Urothelium cell line (cell line): ENCODE data around the gene CAMK4.

Source experiments
- DNase-seq: peaks from one replicate; pipeline ENCODE4 v3.0.0; 2011; ENCODE audit warnings: low spot score, mixed read lengths
- FAIRE-seq: peaks from 2 replicates; lab custom pipeline; 2011; peaks lifted over from hg19 to GRCh38; lab: Jason Lieb, UNC

The CAMK4 gene

GRCh38 chr5:111412593-111412992, 188.4 kb downstream of the CAMK4 start:
- FAIRE-seq (no peak), DNase-seq (no peak)

- DNase-seq (no peak), FAIRE-seq (no peak)
Measured at GRCh38 chr5:111415053-111415452, 190.9 kb downstream of the CAMK4 start.

GRCh38 chr5:111422245-111422644, 198.1 kb downstream of the CAMK4 start:
- FAIRE-seq (no peak), DNase-seq (no peak)

GRCh38 chr5:111422747-111423720, 198.8 kb downstream of the CAMK4 start:
- no peak for DNase-seq
- no peak for FAIRE-seq

GRCh38 chr5:111425205-111425604, 201.0 kb downstream of the CAMK4 start:
- DNase-seq (no peak), FAIRE-seq (no peak)

- no peak for DNase-seq
- no peak for FAIRE-seq
Measured at GRCh38 chr5:111427762-111428161, 203.6 kb downstream of the CAMK4 start.

- FAIRE-seq = no peak
- no peak for DNase-seq
Measured at GRCh38 chr5:111432883-111433536, 208.8 kb downstream of the CAMK4 start.

GRCh38 chr5:111434800-111435199, 210.6 kb downstream of the CAMK4 start:
- FAIRE-seq = no peak
- DNase-seq = no peak

- no peak for DNase-seq
- FAIRE-seq = no peak
Measured at GRCh38 chr5:111439473-111440075, 215.4 kb downstream of the CAMK4 start.

- FAIRE-seq (no peak), DNase-seq (no peak)
Measured at GRCh38 chr5:111447099-111447498, 222.9 kb downstream of the CAMK4 start.

- FAIRE-seq (no peak), DNase-seq (no peak)
Measured at GRCh38 chr5:111447822-111448221, 223.6 kb downstream of the CAMK4 start.

GRCh38 chr5:111453295-111453694, 229.1 kb downstream of the CAMK4 start:
- DNase-seq = no peak
- no peak for FAIRE-seq

GRCh38 chr5:111453747-111454146, 229.6 kb downstream of the CAMK4 start:
- FAIRE-seq = no peak

GRCh38 chr5:111454198-111454622, 230.0 kb downstream of the CAMK4 start:
- DNase-seq (no peak), FAIRE-seq (no peak)

More at GRCh38 chr5:111453747-111454146, 229.6 kb downstream of the CAMK4 start:
- DNase-seq = no peak

- no peak for FAIRE-seq
- DNase-seq = no peak
Measured at GRCh38 chr5:111454776-111455175, 230.6 kb downstream of the CAMK4 start.

GRCh38 chr5:111461255-111461671, 237.1 kb downstream of the CAMK4 start:
- DNase-seq (no peak), FAIRE-seq (no peak)

GRCh38 chr5:111461934-111462333, 237.8 kb downstream of the CAMK4 start:
- FAIRE-seq (no peak), DNase-seq (no peak)

- DNase-seq = no peak
Measured at GRCh38 chr5:111463311-111463710, 239.1 kb downstream of the CAMK4 start.

GRCh38 chr5:111469293-111469896, 245.2 kb downstream of the CAMK4 start:
- FAIRE-seq (no peak), DNase-seq (no peak)

More at GRCh38 chr5:111463311-111463710, 239.1 kb downstream of the CAMK4 start:
- no peak for FAIRE-seq

GRCh38 chr5:111469903-111470302, 245.7 kb downstream of the CAMK4 start:
- DNase-seq (no peak), FAIRE-seq (no peak)

- FAIRE-seq (no peak), DNase-seq (no peak)
Measured at GRCh38 chr5:111472096-111472495, 247.9 kb downstream of the CAMK4 start.
